GM19023 (cell line): Measurements from ENCODE around the gene TXNDC2.
"Not testable (repeated sequence)": the region's sequence is repeated elsewhere in the genome, so short reads cannot be mapped to it uniquely, and the experiment has no call there.

Experiments
- ATAC-seq: cut with Tn5 transposase; IDR thresholded peaks from one replicate; pipeline ENCODE4 v1.9.1; 2021; ENCODE audit warnings: mild to moderate bottlenecking, moderate library complexity; ENCODE audit not compliant: unreplicated experiment

Gene TXNDC2

GRCh38 chr18:9878783-9879242 lies 7.0 kb upstream of the TXNDC2 start:
- no peak for ATAC-seq

- no peak for ATAC-seq
Observed at GRCh38 chr18:9884090-9884489, 1.7 kb upstream of the TXNDC2 start.

GRCh38 chr18:9884532-9885140 lies 1.1 kb upstream of the TXNDC2 start:
- ATAC-seq = no peak

GRCh38 chr18:9886005-9886348 lies 204 bp downstream of the TXNDC2 start:
- no peak for ATAC-seq

DNA sequence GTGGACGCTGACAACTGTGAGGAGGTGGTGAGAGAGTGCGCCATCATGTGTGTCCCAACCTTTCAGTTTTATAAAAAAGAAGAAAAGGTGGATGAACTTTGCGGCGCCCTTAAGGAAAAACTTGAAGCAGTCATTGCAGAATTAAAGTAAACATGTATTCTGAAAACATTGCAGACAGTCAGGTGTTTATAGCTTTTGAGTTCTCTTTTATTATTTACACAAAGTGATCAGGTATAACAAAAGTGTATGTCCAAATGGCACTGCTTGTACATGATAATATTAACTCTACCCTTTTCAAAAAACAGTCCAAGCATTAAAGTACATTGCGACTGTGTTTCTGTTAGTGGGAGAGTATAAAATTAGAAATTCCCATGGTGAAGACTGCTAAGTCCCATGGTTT lies 2.2 kb downstream of the TXNDC2 start:
- ATAC-seq = no peak

- ATAC-seq = no peak
Observed at GRCh38 chr18:9890196-9890595, 4.4 kb downstream of the TXNDC2 start.

DNA sequence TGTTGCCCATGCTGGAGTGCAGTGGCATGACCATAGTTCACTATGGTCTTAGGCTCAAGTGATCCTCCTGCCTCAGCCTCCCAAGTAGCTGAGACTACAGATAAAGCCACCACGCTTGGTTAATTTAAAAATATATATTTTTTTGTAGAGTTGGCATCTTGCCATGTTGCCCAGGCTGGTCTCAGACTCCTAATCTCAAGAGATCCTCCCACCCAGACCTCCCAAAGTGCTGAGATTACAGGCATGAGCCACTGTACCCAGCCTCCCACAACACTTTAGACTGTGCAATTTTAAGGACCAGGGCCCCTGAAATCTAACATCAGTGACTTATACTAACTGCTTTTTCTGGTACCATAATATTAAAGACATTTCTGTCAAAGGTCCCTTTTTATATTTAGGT lies 5.2 kb downstream of the TXNDC2 start:
- ATAC-seq = no peak

DNA sequence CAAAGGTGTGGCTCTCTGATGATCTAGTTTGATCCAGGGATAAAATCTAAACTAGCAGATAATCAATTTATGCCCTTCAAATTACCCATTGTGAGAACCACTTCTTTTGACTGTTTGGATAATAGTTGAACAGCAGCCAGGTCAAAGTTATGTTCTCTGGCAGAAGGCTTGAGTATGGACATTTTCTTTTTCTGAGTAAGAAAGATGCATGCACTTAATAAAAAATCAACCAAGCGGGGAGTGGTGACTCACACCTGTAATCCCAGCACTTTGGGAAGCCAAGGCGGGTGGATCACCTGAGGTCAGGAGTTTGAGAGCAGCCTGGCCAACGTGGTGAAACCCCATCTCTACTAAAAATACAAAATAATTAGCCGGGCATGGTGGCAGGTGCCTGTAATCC lies 5.7 kb downstream of the TXNDC2 start:
- not testable (repeated sequence) for ATAC-seq

DNA sequence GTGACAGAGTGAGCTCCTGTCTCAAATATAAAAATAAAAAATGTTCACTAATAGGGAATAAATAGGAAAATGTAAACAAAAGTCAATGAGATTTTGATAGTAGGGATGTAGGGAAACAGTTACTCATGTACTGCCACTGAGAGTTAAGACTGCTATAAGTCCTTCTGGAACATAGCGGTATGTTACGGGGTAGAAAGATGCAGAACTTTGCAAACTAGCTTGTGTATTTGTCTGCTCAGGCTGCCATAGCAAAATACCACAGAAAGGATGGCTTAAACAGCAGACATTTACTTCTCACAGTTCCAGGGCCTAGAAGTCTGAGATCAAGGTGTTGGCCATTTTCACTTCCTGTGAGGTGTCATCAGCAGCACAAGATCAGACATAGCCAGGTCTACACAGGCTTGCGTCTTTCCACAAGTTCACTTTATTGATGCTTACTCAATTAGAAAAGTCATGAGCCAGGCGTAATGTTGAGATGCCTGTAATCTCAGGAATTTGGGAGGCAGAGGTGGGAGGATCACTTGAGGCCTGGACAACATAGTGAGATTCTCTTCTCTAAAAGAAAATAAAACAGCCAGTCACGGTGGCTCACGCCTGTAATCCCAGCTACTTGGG lies 8.8 kb downstream of the TXNDC2 start:
- ATAC-seq = no peak

- no peak for ATAC-seq
Observed at GRCh38 chr18:9897129-9897528, 11.4 kb downstream of the TXNDC2 start.

DNA sequence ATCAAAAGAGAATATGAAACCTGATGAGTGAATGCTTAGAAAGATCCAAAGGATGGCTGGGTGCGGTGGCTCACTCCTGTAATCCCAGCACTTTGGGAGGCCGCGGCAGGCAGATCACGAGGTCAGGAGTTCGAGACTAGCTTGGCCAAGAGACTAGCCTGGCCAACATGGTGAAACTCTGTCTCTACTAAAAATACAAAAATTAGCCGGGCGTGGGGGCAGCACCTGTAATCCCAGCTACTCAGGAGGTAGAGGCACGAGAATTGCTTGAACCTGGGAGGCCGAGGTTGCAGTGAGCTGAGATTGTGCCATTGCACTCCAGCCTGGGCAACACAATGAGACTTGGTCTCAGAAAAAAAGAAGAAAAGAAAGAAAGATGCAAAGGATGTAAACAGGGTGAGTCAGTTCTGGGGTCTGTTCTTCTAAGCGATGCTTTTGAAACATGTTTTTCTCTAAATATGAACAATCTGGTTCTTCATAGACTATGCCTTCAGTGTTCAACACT lies 12.1 kb downstream of the TXNDC2 start:
- not testable (repeated sequence) for ATAC-seq

DNA sequence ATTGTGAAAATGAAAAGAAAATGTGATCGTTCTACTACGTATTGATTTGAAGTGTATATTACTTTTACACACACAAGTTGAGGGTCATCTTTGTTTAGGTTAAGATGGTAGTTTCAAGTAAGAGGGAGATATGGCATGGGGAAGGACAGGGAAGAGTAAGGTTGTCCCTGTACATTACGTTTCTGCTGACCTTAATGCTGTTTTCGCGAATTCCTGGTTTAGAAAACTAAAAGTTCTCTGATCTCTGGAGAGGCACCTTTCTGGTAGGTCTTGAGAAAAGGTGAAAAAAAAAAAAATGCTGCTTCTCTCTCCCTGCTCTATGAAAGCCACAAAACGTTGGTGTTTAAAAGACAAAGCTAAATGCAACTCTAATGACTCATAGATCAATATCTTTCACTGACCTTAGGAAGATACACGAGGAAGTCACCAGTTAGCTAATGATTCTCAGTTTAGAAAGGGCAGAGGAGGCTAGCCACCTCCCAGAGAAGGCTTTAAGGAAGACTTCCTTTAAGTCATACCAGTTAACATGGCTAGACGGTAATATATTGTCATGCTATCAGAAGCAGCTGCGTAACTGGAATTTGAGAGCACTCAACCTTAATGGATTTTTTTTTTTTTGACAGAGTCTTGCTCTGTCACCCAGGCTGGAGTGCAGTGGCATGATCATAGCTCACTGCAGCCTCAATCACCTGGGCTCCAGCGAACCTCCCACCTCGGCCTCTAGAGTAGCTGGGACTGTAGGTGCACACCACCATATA lies 13.2 kb downstream of the TXNDC2 start:
- no peak for ATAC-seq

DNA sequence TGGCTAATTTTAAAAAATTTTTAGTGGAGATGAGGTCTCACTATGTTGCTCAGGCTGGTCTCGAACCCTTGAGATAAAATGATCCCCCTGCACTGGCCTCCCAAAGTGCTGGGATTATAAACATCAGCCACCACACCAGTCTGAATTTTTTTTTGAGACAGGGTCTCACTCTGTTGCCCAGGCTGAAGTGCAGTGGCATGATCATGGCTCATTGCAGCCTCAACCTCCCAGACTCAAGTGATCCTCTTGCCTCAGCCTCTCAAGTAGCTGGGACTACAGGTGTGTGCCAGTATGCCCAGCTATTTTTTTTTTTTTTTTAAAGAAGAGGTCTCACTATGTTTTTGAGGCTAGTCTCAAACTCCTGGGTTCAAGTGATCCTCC lies 13.8 kb downstream of the TXNDC2 start:
- not testable (repeated sequence) for ATAC-seq

DNA sequence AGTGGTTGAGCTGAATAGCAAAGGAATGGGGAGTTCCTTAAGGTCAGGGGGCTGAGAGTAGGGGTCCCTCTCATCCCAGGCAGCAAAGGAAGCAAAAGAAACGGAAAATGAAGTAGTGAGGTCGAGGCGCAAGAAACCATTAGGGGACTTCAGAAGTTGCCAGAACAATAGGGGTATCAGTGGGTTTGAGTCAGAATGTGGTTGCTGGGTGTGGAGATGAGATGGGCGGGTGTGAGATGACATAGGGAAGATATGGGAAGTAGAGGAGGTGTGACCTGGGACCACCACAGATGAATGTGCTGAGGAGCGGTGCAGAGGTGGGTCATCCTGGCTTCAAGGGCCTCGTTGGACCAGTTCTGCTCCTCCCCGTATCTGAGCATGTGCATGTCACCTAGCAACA lies 14.9 kb downstream of the TXNDC2 start:
- no peak for ATAC-seq

GRCh38 chr18:9901377-9901776 lies 15.6 kb downstream of the TXNDC2 start:
- no peak for ATAC-seq

DNA sequence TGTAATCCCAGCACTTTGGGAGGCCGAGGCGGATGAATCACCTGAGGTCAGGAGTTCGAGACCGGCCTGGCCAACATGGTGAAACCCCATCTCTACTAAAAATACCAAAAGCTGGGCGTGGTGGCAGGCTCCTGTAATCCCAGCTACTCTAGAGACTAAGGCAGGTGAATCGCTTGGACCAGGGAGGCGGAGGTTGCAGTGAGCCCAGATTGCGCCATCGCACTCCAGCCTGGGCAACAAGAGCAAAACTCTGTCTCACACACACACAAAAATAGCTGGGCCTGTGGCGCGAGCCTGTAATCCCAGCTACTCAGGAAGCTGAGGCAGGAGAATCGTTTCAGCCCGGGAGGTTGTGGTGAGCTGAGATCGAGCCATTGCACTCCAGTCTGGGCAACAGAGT lies 16.5 kb downstream of the TXNDC2 start:
- not testable (repeated sequence) for ATAC-seq

GRCh38 chr18:9902832-9903231 lies 17.1 kb downstream of the TXNDC2 start:
- no peak for ATAC-seq

DNA sequence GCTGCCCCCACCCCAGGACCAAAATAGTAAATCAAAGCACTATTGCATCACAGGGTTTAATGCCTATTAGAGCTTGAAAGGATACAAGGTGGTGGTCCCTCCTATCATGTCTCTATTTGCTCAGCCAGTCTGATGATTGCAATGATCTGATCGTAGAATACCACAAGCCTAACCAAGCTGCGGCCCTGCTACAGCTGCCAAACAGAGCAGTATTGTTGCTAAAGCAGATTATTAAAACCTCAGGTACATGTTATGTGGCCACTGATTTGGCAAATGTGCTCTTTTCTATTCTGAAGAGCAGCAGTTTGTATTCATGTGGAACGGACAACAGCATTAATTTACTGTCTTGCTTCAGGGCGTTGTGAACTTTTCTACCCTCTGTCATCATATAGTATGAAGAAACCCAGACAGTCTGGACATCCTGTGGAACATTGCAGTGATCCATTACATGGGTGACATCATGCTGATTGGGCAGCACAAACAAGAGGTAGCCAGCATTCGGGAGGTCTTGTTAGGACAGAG lies 19.7 kb downstream of the TXNDC2 start:
- no peak for ATAC-seq

DNA sequence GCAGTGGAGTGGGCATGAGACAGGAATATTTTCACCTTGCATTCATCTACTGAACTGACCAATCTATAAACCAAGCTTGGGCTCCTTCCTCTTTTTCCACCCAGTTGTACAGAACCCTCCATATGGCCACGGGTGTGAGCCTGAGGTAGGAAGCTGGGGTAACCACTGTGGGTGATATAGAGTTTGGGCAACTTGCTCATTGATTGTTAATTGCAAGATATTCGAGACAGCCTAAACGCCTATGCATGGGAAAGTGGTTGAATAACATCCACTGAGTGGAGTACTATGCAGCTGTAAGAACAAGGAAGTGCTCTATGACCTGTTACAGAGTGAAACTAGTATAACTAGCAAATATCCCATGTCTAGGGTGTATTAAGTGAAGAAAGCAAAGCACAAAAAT lies 20.7 kb downstream of the TXNDC2 start:
- no peak for ATAC-seq

GRCh38 chr18:9907867-9908266 lies 22.1 kb downstream of the TXNDC2 start:
- ATAC-seq = no peak

DNA sequence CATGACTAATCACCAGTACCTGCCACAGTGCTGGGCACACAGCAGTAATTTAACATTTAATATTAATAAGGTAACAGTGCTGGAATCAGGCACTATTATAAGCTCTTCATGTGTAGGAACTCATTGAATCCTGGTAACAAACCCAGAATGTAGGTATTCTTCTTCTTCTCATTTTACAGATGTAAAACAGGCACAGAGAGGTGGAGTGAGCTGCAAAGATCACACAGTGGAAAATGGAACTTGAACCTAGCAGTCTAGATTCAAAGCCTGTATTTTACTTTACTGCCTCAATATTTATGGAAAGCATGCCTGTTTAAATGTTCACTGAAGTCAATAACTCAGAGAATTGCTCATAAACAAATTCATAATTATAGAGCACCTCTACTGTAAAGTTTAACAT lies 24.3 kb downstream of the TXNDC2 start:
- no peak for ATAC-seq

GRCh38 chr18:9910661-9911060 lies 24.9 kb downstream of the TXNDC2 start:
- ATAC-seq = no peak
